ENCODE measurements around the gene CACNA2D3.

- TF ChIP-seq CTCF (IDR thresholded peaks at IDR 0.05; ENCODE audit: poor library complexity, severe bottlenecking) (no peak), POLR2AphosphoS5 (IDR thresholded peaks at IDR 0.05) (no peak), EP300 (conservative IDR thresholded peaks at IDR 0.05; ENCODE audit: poor library complexity, severe bottlenecking) (no peak), TAF1 (IDR thresholded peaks at IDR 0.05; ENCODE audit: low read depth) (no peak), REST (IDR thresholded peaks at IDR 0.05; ENCODE audit: borderline replicate concordance) (no peak), EZH2 (IDR thresholded peaks at IDR 0.05; ENCODE audit: borderline replicate concordance, insufficient read depth, low read length, poor library complexity, severe bottlenecking) (no peak)
Measured at GRCh38 chr3:54899273-54899672, 776.9 kb downstream of the CACNA2D3 start.

All from neural cell (in vitro differentiated cells).